Gastrocnemius medialis (tissue), 4 donors: ENCODE results near the gene EXOC3L2.

Experiments used
- CTCF ChIP-seq, 5 experiments: fragments of 450-650 bp in 3 of 5; fragments of 200-600 bp in 2 of 5; sonication (generic) in 2 of 5; IDR thresholded peaks in 4 of 5; conservative IDR thresholded peaks in 1 of 5; 1 replicate in 4 of 5; 2 replicates in 1 of 5; pipeline ENCODE4 v1.5.1; 2016 to 2019; ENCODE audit warnings: antibody characterized with exemption in 5 of 5, mild to moderate bottlenecking in 3 of 5, moderate library complexity in 3 of 5
- POLR2A ChIP-seq, 2 donors: fragments of 450-650 bp; IDR thresholded peaks; one replicate each; pipeline ENCODE4 v1.6.1; 2017; ENCODE audit warnings: antibody characterized with exemption in 2 of 2, mild to moderate bottlenecking in 2 of 2, moderate library complexity in 2 of 2

GRCh38 chr19:45265375-45265774 lies 20.2 kb upstream of the EXOC3L2 start:
- TF ChIP-seq CTCF (IDR thresholded peaks at IDR 0.05 in 4 of 5, conservative IDR thresholded peaks at IDR 0.05 in 1 of 5) (no peak), POLR2A (IDR thresholded peaks at IDR 0.05) (no peak)
